Effector memory CD8-positive, alpha-beta T cell (primary cell): Measurements from ENCODE around the gene PALLD.

Source experiments
- ATAC-seq: fragments of 150-1000 bp; cut with Tn5 transposase; replicated peaks from 2 replicates; pipeline ENCODE4 v1.10.0; 2021; ENCODE audit warnings: mild to moderate bottlenecking, moderate library complexity
- DNase-seq, 3 experiments: peaks; one replicate each; pipeline ENCODE4 v3.0.0; 2021
- H3K27ac Mint-ChIP-seq, 2 donors: one replicate each; pipeline ENCODE4 v1.8.0; 2022; ENCODE audit warnings: mild to moderate bottlenecking in 2 of 2, mixed read lengths in 2 of 2, moderate library complexity in 2 of 2
- H3K27me3 Mint-ChIP-seq, 2 donors: one replicate each; pipeline ENCODE4 v1.8.0; 2022; ENCODE audit warnings: mixed read lengths in 2 of 2
- H3K36me3 Mint-ChIP-seq: one replicate; pipeline ENCODE4 v1.8.0; 2022; ENCODE audit warnings: mild to moderate bottlenecking, moderate library complexity, mixed read lengths; ENCODE audit not compliant: insufficient read depth
- H3K4me1 Mint-ChIP-seq, 2 donors: one replicate each; pipeline ENCODE4 v1.8.0; 2022; ENCODE audit warnings: low read depth in 2 of 2, mixed read lengths in 2 of 2
- H3K4me3 Mint-ChIP-seq, 2 donors: one replicate each; pipeline ENCODE4 v1.8.0; 2022; ENCODE audit warnings: mild to moderate bottlenecking in 2 of 2, mixed read lengths in 2 of 2, moderate library complexity in 2 of 2
- H3K9me3 Mint-ChIP-seq, 2 donors: one replicate each; pipeline ENCODE4 v1.8.0; 2022; ENCODE audit warnings: mixed read lengths in 2 of 2

The PALLD gene

GRCh38 chr4:168540086-168540485 is 43.2 kb downstream of the PALLD start:
- Mint-ChIP-seq H3K36me3 (no peaks in the 10 kb centered on the region), H3K9me3 (no peaks in the 10 kb centered on the region), H3K4me1 (no peaks in the 10 kb centered on the region), H3K4me3 (no peak overlapping the region), H3K27ac (no peak overlapping the region), H3K27me3 (peaks cover 6 to 8% of the 10 kb centered on the region in 2 donors)
- DNase-seq (no peak), ATAC-seq (no peak)

- Mint-ChIP-seq H3K36me3 (no peaks in the 10 kb centered on the region), H3K27ac (no peak overlapping the region), H3K4me1 (no peaks in the 10 kb centered on the region), H3K4me3 (no peak overlapping the region), H3K27me3 (peaks cover 11 to 14% of the 10 kb centered on the region in 2 donors), H3K9me3 (no peaks in the 10 kb centered on the region)
- ATAC-seq: no peak
- no peak for DNase-seq
Measured at GRCh38 chr4:168540503-168541265, 43.8 kb downstream of the PALLD start.

GRCh38 chr4:168541266-168541953 is 44.6 kb downstream of the PALLD start:
- Mint-ChIP-seq H3K4me3 (no peak overlapping the region), H3K27ac (no peak overlapping the region), H3K36me3 (no peaks in the 10 kb centered on the region), H3K27me3 (peaks cover 13 to 16% of the 10 kb centered on the region in 2 donors), H3K9me3 (no peaks in the 10 kb centered on the region), H3K4me1 (no peaks in the 10 kb centered on the region)
- no peak for ATAC-seq
- DNase-seq: no peak

GRCh38 chr4:168549143-168549542 is 52.3 kb downstream of the PALLD start:
- no peak for DNase-seq
- no peaks in the 10 kb centered on the region for H3K36me3 Mint-ChIP-seq

GRCh38 chr4:168550064-168550766 is 53.4 kb downstream of the PALLD start:
- H3K4me1 Mint-ChIP-seq: no peaks in the 10 kb centered on the region
- no peak overlapping the region for H3K4me3 Mint-ChIP-seq
- no peaks in the 10 kb centered on the region for H3K9me3 Mint-ChIP-seq
- peaks cover 19 to 36% of the 10 kb centered on the region in 2 donors for H3K27me3 Mint-ChIP-seq
- DNase-seq (no peak), ATAC-seq (no peak)
- H3K36me3 Mint-ChIP-seq: no peaks in the 10 kb centered on the region
- no peak overlapping the region for H3K27ac Mint-ChIP-seq

More at GRCh38 chr4:168549143-168549542, 52.3 kb downstream of the PALLD start:
- Mint-ChIP-seq H3K27ac (no peak overlapping the region), H3K4me1 (no peaks in the 10 kb centered on the region), H3K27me3 (peaks cover 20 to 34% of the 10 kb centered on the region in 2 donors), H3K4me3 (no peak overlapping the region), H3K9me3 (no peaks in the 10 kb centered on the region)
- no peak for ATAC-seq

GRCh38 chr4:168551211-168551610 is 54.4 kb downstream of the PALLD start:
- Mint-ChIP-seq H3K9me3 (no peaks in the 10 kb centered on the region), H3K36me3 (no peaks in the 10 kb centered on the region), H3K4me1 (no peaks in the 10 kb centered on the region), H3K27ac (no peak overlapping the region), H3K4me3 (no peak overlapping the region), H3K27me3 (peaks cover 9 to 26% of the 10 kb centered on the region in 2 donors)
- no peak for DNase-seq
- no peak for ATAC-seq

- Mint-ChIP-seq H3K36me3 (no peaks in the 10 kb centered on the region), H3K27me3 (peaks cover 11 to 22% of the 10 kb centered on the region in 2 donors), H3K9me3 (no peaks in the 10 kb centered on the region), H3K4me3 (no peak overlapping the region), H3K27ac (no peak overlapping the region), H3K4me1 (no peaks in the 10 kb centered on the region)
- no peak for DNase-seq
- ATAC-seq: no peak
Measured at GRCh38 chr4:168551945-168552695, 55.3 kb downstream of the PALLD start.

- ATAC-seq (no peak), DNase-seq (no peak)
- H3K4me1 Mint-ChIP-seq: no peaks in the 10 kb centered on the region
- H3K36me3 Mint-ChIP-seq: no peaks in the 10 kb centered on the region
- no peak overlapping the region for H3K27ac Mint-ChIP-seq
- H3K4me3 Mint-ChIP-seq: no peak overlapping the region
- peaks cover 28 to 39% of the 10 kb centered on the region in 2 donors for H3K27me3 Mint-ChIP-seq
- H3K9me3 Mint-ChIP-seq: no peaks in the 10 kb centered on the region
Measured at GRCh38 chr4:168553714-168554370, 57.0 kb downstream of the PALLD start.

GRCh38 chr4:168555437-168555836 is 58.6 kb downstream of the PALLD start:
- ATAC-seq (no peak), DNase-seq (no peak)
- H3K27me3 Mint-ChIP-seq: peaks cover 34 to 50% of the 10 kb centered on the region in 2 donors
- H3K9me3 Mint-ChIP-seq: no peaks in the 10 kb centered on the region
- H3K4me3 Mint-ChIP-seq: no peak overlapping the region
- H3K36me3 Mint-ChIP-seq: no peaks in the 10 kb centered on the region
- no peaks in the 10 kb centered on the region for H3K4me1 Mint-ChIP-seq
- H3K27ac Mint-ChIP-seq: no peak overlapping the region

GRCh38 chr4:168557658-168558057 is 60.8 kb downstream of the PALLD start:
- Mint-ChIP-seq H3K27me3 (peaks cover 34 to 48% of the 10 kb centered on the region in 2 donors), H3K4me1 (no peaks in the 10 kb centered on the region), H3K9me3 (no peaks in the 10 kb centered on the region), H3K27ac (no peak overlapping the region), H3K4me3 (no peak overlapping the region), H3K36me3 (no peaks in the 10 kb centered on the region)
- ATAC-seq (no peak), DNase-seq (no peak)

GRCh38 chr4:168558599-168558998 is 61.7 kb downstream of the PALLD start:
- no peak for DNase-seq
- H3K4me1 Mint-ChIP-seq: no peaks in the 10 kb centered on the region
- no peak overlapping the region for H3K27ac Mint-ChIP-seq
- ATAC-seq: no peak
- no peaks in the 10 kb centered on the region for H3K9me3 Mint-ChIP-seq
- no peaks in the 10 kb centered on the region for H3K36me3 Mint-ChIP-seq
- H3K27me3 Mint-ChIP-seq: peaks cover 34 to 47% of the 10 kb centered on the region in 2 donors
- no peak overlapping the region for H3K4me3 Mint-ChIP-seq

- Mint-ChIP-seq H3K27me3 (peaks cover 34 to 47% of the 10 kb centered on the region in 2 donors), H3K36me3 (no peaks in the 10 kb centered on the region), H3K4me1 (no peaks in the 10 kb centered on the region), H3K4me3 (no peak overlapping the region), H3K27ac (no peak overlapping the region), H3K9me3 (no peaks in the 10 kb centered on the region)
- ATAC-seq: no peak
- DNase-seq: no peak
Measured at GRCh38 chr4:168560184-168561180, 63.6 kb downstream of the PALLD start.
